Left lobe of liver (tissue), 2 donors: Measurements from ENCODE around the gene OR5K4. TPM values are rescaled to one million over a fixed set of nuclear protein-coding genes. Genes with fewer than 3 reads are reported as not detected.
"Not testable (repeated sequence)": the region's sequence is repeated elsewhere in the genome, so short reads cannot be mapped to it uniquely, and the experiment has no call there.

Experiments used
- ATAC-seq: fragments of 200-7000 bp; cut with Tn5 transposase; one replicate; pipeline ENCODE4 v1.9.1; 2020; ENCODE audit warnings: mild to moderate bottlenecking, moderate library complexity
- DNase-seq: peaks from one replicate; pipeline ENCODE4 v3.0.0-alpha.2; 2020; ENCODE audit warnings: low spot score
- total RNA-seq: library from RNA; stranded (reverse); gene quantifications from one replicate; pipeline ENCODE4 v1.2.1, GENCODE V29; 2021
- donor health status: DM: no; HTN: no; CAD: no; lungs with moderate emphysema.
- donor health status: DM: no; HTN: yes; CAD: no.

The OR5K4 gene
- total RNA-seq, 1 donor from 2014 or later, result not detected

DNA sequence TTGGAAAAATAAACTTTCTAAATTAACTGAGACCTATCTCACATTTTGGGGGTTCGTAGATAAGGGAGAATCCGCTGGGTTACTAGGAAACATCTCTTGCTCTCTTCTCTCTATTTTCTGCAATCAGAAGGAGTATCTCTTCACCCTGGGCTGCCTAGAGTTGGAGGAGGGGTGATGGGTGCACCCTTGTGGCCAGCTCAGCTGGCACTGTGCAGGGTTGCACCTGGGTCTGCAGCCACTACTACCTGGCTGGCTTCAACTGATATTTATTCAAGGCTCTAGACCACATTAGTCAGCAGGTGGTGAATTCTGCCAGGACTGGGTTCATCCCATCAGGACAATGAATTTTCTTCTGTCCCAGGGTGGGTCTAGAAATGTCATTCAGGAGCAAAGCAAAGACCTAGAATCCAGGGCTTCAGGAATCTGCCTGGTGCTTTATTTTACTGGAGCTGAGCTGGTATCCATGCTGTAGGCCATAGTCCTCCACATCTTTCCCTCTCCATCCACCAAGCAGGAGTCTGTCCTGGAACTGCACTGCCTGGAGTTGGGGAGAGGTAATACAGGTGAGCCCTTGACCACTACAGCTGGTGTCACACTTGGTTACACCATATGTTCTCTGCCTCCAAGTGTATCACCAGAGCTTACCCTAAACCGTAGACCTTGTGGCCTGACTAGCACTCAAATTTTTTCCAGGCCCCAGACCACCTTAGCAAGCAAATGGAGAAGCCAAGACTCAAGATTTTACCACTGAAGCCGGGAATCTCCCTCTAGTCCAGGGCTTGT, 14.0 kb downstream of the OR5K4 start:
- ATAC-seq, result no peak
- no peak for DNase-seq

DNA sequence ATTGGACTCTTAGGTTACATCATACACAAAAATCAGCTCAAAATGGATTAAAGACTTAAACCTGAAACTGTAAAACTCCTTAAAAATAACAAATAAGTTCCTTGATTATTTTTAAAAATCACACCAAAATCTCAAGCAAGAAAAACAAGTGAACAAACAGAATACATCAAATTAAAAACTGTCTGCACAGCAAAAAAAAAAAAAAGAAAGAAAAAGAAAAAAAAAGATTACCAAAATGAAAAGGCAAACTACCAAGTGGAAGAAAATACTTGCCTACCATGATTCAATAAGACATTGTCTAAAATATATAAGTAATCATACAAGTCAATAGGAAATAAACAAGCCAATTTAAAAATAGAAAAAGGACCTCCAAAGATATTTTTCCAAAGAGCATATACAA, 17.5 kb downstream of the OR5K4 start:
- ATAC-seq, result no peak
- DNase-seq, result no peak

DNA sequence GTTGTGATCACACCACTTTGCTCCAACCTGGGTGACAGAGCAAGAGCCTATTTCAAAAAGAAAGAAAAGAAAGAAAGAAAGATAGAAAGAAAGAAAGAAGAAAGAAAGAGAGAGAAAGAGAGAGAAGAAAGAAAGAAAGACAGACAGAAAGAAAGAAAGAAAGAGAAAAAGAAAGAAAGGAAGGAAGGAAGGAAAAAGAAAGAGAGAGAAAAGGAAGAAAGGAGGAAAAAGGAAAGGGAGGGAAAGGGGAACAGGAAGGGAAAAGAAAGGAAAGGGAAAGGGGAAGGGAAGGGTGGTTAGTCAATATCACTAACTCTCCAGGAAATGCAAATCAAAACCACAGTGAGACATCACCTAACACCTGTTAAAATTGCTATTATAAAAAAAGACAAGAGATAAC, 18.2 kb downstream of the OR5K4 start:
- no peak for ATAC-seq
- DNase-seq, result no peak

DNA sequence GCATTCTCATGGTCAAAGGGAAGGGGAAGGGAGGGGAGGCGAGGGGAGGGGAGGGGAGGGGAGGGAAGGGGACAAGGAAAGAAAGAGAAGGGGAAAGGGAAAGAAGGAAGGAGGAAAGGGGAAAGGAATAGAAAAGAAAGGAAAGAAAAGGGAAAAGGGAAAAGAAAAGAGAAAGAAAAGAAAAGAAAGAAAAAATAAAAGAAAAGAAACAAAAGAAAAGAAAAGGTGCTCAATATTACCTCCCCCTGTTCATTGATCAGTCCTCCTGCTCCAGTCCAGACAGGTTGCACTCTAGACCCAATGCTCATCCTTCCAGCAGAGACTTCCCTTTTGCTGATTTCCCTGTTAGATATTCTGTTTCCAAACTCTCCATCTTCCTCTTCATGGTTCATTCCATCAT, 18.8 kb downstream of the OR5K4 start:
- no peak for DNase-seq
- ATAC-seq, result no peak

DNA sequence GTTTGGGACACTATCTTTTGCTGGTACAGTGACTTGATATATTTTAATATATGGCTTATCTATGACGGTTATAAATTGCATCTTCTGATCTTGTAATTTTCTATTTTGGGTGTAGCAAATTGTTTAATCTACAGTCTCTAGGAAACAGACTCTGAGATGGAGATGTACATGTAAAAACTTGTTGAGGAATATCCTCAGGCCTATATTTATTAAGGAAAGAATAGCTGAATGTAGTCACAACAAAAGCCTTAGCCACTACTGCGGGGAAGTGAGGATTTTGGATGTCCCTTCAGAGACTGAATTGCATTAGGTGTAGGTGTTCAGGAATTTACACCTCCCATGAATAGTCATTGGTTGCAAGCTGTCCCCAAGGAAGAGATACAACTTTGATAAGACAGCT, 23.0 kb downstream of the OR5K4 start:
- ATAC-seq, result no peak

DNA sequence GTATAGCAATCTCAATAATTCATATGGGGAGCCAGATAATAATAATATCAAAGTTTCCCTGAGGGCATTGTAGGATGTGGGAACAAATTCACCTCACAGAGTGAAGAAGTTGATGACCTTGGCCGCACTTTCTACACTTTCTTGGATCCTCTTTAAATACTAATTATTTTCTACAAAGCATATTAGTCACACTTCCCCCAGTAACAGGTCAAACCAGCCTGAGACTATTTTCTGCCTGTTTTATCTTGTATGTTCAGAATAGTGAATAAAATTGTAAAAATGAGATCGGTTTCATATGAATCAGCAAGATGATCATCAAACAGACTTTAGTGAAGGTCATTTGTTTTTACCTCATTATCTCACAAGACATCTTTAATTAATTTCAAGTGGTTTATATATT, 34.5 kb downstream of the OR5K4 start:
- ATAC-seq (no peak), DNase-seq (no peak)

More for the DNA sequence above, 23.0 kb downstream of the OR5K4 start:
- DNase-seq, result no peak

DNA sequence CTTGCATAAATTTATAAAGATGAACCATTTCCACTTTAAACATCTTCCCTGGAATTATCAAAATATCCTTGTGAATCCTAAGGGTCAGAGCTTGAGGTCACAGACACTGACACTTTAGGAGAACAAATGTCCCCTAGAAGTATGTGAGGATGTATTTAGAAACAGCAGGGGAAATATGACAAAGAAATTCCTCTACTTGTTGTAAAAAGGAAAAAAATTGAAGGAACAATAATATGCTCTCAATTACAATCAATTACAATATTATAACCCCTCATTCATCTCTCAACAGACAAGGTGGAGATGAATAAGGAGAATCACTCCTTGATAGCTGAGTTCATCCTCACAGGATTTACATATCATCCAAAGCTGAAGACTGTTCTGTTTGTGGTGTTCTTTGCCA, 36.7 kb downstream of the OR5K4 start, which contains the start of gene OR5K3:
TSS of gene OR5K3 (plus strand) at position 301 of the 400 bp plus-strand sequence. CDS start at position 301, 0 bp downstream.
- DNase-seq, result no peak
- ATAC-seq, result no peak

DNA sequence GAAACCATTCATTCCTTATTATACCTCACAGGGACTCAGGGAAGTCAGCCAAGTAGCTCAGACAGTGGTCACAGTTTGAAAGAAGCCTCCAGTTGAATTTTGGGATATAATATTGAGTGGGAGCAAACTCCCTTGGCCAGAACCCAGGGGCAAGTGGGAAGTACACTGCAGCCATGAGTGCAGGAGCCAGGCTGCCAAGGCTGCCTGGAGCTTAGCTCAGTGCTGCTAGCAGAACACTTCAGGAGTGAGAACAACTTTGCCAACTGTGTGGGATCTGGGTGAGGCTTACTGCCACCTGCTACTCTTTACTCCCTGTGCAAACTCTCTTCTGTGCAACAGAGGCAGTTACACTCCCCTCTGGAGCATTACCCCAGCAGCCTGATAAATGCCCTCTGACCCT, 41.4 kb downstream of the OR5K4 start:
- ATAC-seq, result no peak

DNA sequence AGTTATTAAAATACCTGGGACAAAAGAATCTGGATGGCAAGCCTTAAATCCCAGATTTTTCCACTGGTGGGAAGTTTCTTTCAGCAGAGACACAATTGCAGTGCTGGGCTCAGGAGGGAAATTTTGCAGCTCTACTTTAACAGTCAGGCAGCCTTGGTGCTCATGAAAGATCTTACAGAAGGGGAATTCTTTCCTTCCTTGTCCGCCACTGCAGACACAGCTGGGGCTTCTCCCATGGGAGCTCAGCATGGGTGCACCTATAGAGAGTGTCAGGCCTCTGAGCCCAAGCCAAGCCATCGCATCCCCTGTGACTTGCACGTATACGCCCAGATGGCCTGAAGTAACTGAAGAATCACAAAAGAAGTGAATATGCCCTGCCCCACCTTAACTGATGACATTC, 42.8 kb downstream of the OR5K4 start:
- DNase-seq, result not testable (repeated sequence)

More for the DNA sequence above, 41.4 kb downstream of the OR5K4 start:
- DNase-seq, result no peak

DNA sequence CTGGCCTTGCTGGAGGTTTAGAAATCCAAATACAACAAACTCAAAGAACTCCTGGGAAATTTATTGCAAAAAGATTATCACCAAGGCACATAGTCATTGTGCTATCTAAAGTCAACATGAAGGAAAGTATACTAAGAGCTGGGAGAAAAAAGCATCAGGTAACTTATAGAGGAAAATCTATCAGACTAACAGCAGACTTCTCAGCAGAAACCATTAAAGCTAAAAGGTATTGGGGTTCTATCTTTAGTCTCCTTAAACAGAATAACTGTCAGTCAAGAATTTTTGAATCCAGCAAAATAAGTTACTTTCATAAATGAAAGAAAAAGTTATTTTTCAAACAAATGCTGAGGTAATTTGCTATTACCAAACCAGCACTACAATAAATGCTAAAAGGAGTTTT, 44.9 kb downstream of the OR5K4 start:
- ATAC-seq, result no peak
- DNase-seq, result no peak

More for the DNA sequence above, 42.8 kb downstream of the OR5K4 start:
- ATAC-seq, result not testable (repeated sequence)

DNA sequence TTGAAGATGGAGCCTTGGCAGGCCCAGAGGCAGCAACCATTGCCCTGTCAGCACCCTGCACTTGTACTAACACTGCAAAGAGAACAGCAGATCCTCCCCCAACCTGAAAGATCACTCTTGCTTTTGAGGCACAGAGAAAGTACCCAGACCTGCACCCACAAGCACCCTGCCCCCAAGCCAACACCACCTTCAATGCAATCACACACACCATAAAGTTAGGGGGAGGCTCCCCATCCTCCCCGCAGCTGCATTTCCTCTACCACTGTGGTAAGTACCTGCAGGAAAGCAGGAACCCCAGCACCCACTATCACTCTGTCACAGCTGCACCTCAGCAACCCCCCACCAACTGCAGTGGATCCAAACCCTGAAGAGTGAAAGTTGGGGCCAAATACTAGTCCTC, 48.9 kb downstream of the OR5K4 start:
- ATAC-seq, result no peak
- DNase-seq, result no peak

DNA sequence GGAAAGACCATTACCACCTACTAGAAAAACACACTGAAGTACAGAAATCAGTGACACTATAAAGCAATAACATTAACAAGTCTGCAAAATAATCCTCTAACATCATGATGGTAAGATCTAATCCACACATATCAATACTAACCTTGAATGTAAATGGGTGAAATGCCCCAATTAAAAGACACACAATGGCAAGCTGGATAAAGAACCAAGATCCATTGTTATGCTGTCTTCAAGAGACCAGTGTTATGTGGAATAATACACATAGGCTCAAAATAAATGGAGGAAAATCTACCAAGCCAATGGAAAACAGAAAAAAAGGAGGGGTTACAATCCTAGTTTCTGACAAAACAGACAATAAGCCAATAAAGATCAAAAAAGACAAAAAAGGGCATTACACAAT, 50.4 kb downstream of the OR5K4 start:
- no peak for DNase-seq
- ATAC-seq, result no peak

Other genes starting within 250 kb of the OR5K4 start
- gene OR5H1, start 223.1 kb upstream of the OR5K4 start, total RNA-seq, result not detected
- not detected for gene OR5H14, start 206.4 kb upstream of the OR5K4 start, total RNA-seq
- not detected for gene OR5H15, start 187.2 kb upstream of the OR5K4 start, total RNA-seq
- not detected for gene OR5H6, start 89.6 kb upstream of the OR5K4 start, total RNA-seq
- gene OR5H2, start 71.3 kb upstream of the OR5K4 start, total RNA-seq, result not detected
- gene OR5K3, start 36.8 kb downstream of the OR5K4 start, total RNA-seq, result not detected
- gene OR5K1, start 109.3 kb downstream of the OR5K4 start, total RNA-seq, result not detected
- not detected for gene OR5K2, start 143.8 kb downstream of the OR5K4 start, total RNA-seq
- 34.8 TPM for gene CLDND1, start 169.0 kb downstream of the OR5K4 start, total RNA-seq
- not detected for gene GPR15, start 178.1 kb downstream of the OR5K4 start, total RNA-seq
- 34.1 TPM for gene CPOX, start 239.8 kb downstream of the OR5K4 start, total RNA-seq